ENCODE data around the gene PKHD1. TPM values are rescaled to one million over a fixed set of nuclear protein-coding genes. Genes with fewer than 3 reads are reported as not detected.

PKHD1 gene
- total RNA-seq, 6 experiments from 2014 or later: 1.2 to 3.0 (median 2.3) TPM

- intact Hi-C loops (cut with DNase I): no loop called here
- 35% methylated on average over 4 of the region's 4 CpGs for WGBS (ENCODE audit: insufficient coverage, low coverage, low lambda C conversion rate, missing lambda C conversion rate)
- ATAC-seq (peak in 1 of 4 donors; percentile 21), DNase-seq (no peak)
- no peaks in the 10 kb centered on the region for H3K9me3 ChIP-seq
- H3K27me3 ChIP-seq: no peaks in the 10 kb centered on the region
- no peak overlapping the region for H3K4me3 ChIP-seq
- no peak for TF ChIP-seq POLR2A (IDR thresholded peaks at IDR 0.05)
- no peak for TF ChIP-seq CTCF (IDR thresholded peaks at IDR 0.05)
- no peak overlapping the region for H3K27ac ChIP-seq
- H3K4me1 ChIP-seq: no peaks in the 10 kb centered on the region
- no peaks in the 10 kb centered on the region for H3K36me3 ChIP-seq
Observed at GRCh38 chr6:51963980-51964379, 123.4 kb downstream of the PKHD1 start.

- Histone ChIP-seq H3K27me3 (no peaks in the 10 kb centered on the region), H3K36me3 (no peaks in the 10 kb centered on the region), H3K4me1 (no peaks in the 10 kb centered on the region), H3K27ac (no peak overlapping the region), H3K9me3 (no peaks in the 10 kb centered on the region), H3K4me3 (no peak overlapping the region)
- ATAC-seq (peak in 2 of 4 donors; percentile 17 to 76), DNase-seq (no peak)
- TF ChIP-seq POLR2A (IDR thresholded peaks at IDR 0.05) (no peak), CTCF (IDR thresholded peaks at IDR 0.05) (no peak)
- intact Hi-C loops (cut with DNase I): no loop called here
- WGBS (ENCODE audit: insufficient coverage, low coverage, low lambda C conversion rate, missing lambda C conversion rate): 53% methylated on average over 1 of the region's 1 CpG
Observed at GRCh38 chr6:51962354-51962753, 125.1 kb downstream of the PKHD1 start.

GRCh38 chr6:51960419-51960818 is 127.0 kb downstream of the PKHD1 start:
- no peaks in the 10 kb centered on the region for H3K9me3 ChIP-seq
- TF ChIP-seq POLR2A (IDR thresholded peaks at IDR 0.05): no peak
- no peak for TF ChIP-seq CTCF (IDR thresholded peaks at IDR 0.05)
- H3K4me1 ChIP-seq: no peaks in the 10 kb centered on the region
- no peak overlapping the region for H3K27ac ChIP-seq
- intact Hi-C loops (cut with DNase I): no loop called here
- no peak overlapping the region for H3K4me3 ChIP-seq
- H3K36me3 ChIP-seq: no peaks in the 10 kb centered on the region
- WGBS (ENCODE audit: insufficient coverage, low coverage, low lambda C conversion rate, missing lambda C conversion rate): 30% methylated on average over 2 of the region's 2 CpGs
- ATAC-seq (no peak), DNase-seq (no peak)
- H3K27me3 ChIP-seq: no peaks in the 10 kb centered on the region

GRCh38 chr6:51959744-51960383 is 127.5 kb downstream of the PKHD1 start:
- no peaks in the 10 kb centered on the region for H3K27me3 ChIP-seq
- DNase-seq (peak; percentile 63 to 74 (median 67)), ATAC-seq (peak; percentile 86 to 92 (median 89))
- H3K9me3 ChIP-seq: no peaks in the 10 kb centered on the region
- H3K36me3 ChIP-seq: no peaks in the 10 kb centered on the region
- no peak overlapping the region for H3K4me3 ChIP-seq
- no peaks in the 10 kb centered on the region for H3K4me1 ChIP-seq
- intact Hi-C loops (cut with DNase I): no loop called here
- WGBS (ENCODE audit: insufficient coverage, low coverage, low lambda C conversion rate, missing lambda C conversion rate): 13% methylated on average over 6 of the region's 6 CpGs
- no peak overlapping the region for H3K27ac ChIP-seq
- TF ChIP-seq CTCF (IDR thresholded peaks at IDR 0.05): peak; percentile 59 to 80 (median 68)
- TF ChIP-seq POLR2A (IDR thresholded peaks at IDR 0.05): no peak
